GM12878 (cell line): ENCODE data around the gene TNFRSF1B. TPM values are rescaled to one million over a fixed set of nuclear protein-coding genes. Genes with fewer than 3 reads are reported as not detected.

ENCODE experiments used
- ATAC-seq: fragments of 200-7000 bp; cut with Tn5 transposase; 3 replicates; pipeline ENCODE4 v1.9.1; 2020; ENCODE audit warnings: mild to moderate bottlenecking, moderate library complexity
- BruUV-seq: library from RNA; stranded (reverse); fragments of 400-500 nt; replicated peaks from 2 replicates; lab custom pipeline; 2021; lab: Mats Ljungman, UMichigan
- CTCF ChIA-PET: fragments of 300-600 bp; sonication (Branson Sonifier 250); formaldehyde crosslinking; extraction: SDS; loops from one replicate; lab custom pipeline; 2021; ENCODE audit warnings: inconsistent platforms; lab: Yijun Ruan, JAX
- POLR2A ChIA-PET: fragments of 350-600 bp; formaldehyde crosslinking; extraction: SDS; loops from one replicate; lab custom pipeline; 2021; ENCODE audit warnings: inconsistent platforms; lab: Charles Lee
- RAD21 ChIA-PET: fragments of 300-600 bp; sonication (Branson Sonifier 250); formaldehyde crosslinking; loops from one replicate; lab custom pipeline; 2023; ENCODE audit warnings: antibody characterized with exemption; ENCODE audit not compliant: unreplicated experiment; lab: Charles Lee
- SMC1A ChIA-PET: fragments of 300-600 bp; sonication (Branson Sonifier 250); formaldehyde crosslinking; loops from one replicate; lab custom pipeline; 2023; ENCODE audit not compliant: unreplicated experiment, uncharacterized antibody; lab: Charles Lee
- DNase-seq: peaks from one replicate; pipeline ENCODE4 v3.0.0-alpha.2; 2011; ENCODE audit warnings: low read depth, low spot score
- FAIRE-seq: peaks from 3 replicates; lab custom pipeline; 2011; peaks lifted over from hg19 to GRCh38; lab: Jason Lieb, UNC
- H2AFZ ChIP-seq: 2 replicates; pipeline ENCODE4 v1.6.0; 2011; ENCODE audit warnings: low read depth, low read length, control low read depth; ENCODE audit not compliant: control insufficient read depth
- H3K27ac ChIP-seq: 2 replicates; pipeline ENCODE4 v1.5.1; 2011; ENCODE audit warnings: control low read depth; ENCODE audit not compliant: control insufficient read depth, insufficient read depth
- H3K27me3 ChIP-seq, 2 experiments: replicated peaks in 1 of 2; 2 replicates each; pipeline versions ENCODE4 v1.6.0 to v1.6.1; 2011; ENCODE audit warnings: low read length in 1 of 2; ENCODE audit not compliant: control insufficient read depth in 2 of 2, insufficient read depth in 2 of 2
- H3K36me3 ChIP-seq, 2 experiments: 2 replicates each; pipeline ENCODE4 v1.5.1; 2011; ENCODE audit warnings: low read length in 1 of 2; ENCODE audit not compliant: control insufficient read depth in 2 of 2, insufficient read depth in 2 of 2
- H3K4me1 ChIP-seq: 2 replicates; pipeline ENCODE4 v1.6.1; 2011; ENCODE audit warnings: mild to moderate bottlenecking, low read length, moderate library complexity, mixed read lengths; ENCODE audit not compliant: control insufficient read depth, insufficient read depth
- H3K4me2 ChIP-seq: 2 replicates; pipeline ENCODE4 v1.6.0; 2011; ENCODE audit warnings: control low read depth; ENCODE audit not compliant: control insufficient read depth, insufficient read depth
- H3K4me3 ChIP-seq: fragments of 200-600 bp; sonication (generic); 2 replicates; pipeline ENCODE4 v1.5.1; 2016
- H3K79me2 ChIP-seq: 2 replicates; pipeline ENCODE4 v1.6.0; 2011; ENCODE audit warnings: low read length; ENCODE audit not compliant: control insufficient read depth, insufficient read depth
- H3K9ac ChIP-seq: 2 replicates; pipeline ENCODE4 v1.8.0; 2011; ENCODE audit warnings: low read length, control low read depth, mixed read lengths; ENCODE audit not compliant: control insufficient read depth, insufficient read depth
- H3K9me3 ChIP-seq: replicated peaks from 3 replicates; pipeline ENCODE4 v1.5.1; 2011; ENCODE audit warnings: mild to moderate bottlenecking, low read length; ENCODE audit not compliant: control insufficient read depth, insufficient read depth
- H4K20me1 ChIP-seq: 2 replicates; pipeline ENCODE4 v1.6.0; 2011; ENCODE audit not compliant: control insufficient read depth, insufficient read depth
- CEBPZ ChIP-seq: fragments of 150-350 bp; IDR thresholded peaks from 2 replicates; pipeline ENCODE4 v1.6.1; 2016; ENCODE audit warnings: low read depth, low read length
- NR2C2 ChIP-seq: IDR thresholded peaks from 2 replicates; pipeline ENCODE4 v1.6.1; 2011; ENCODE audit warnings: borderline replicate concordance, low read depth; ENCODE audit not compliant: control insufficient read depth, insufficient read length
- PBX3 ChIP-seq: IDR thresholded peaks from 2 replicates; pipeline ENCODE4 v1.6.1; 2011; ENCODE audit warnings: mild to moderate bottlenecking, low read depth, low read length, moderate library complexity; ENCODE audit not compliant: insufficient replicate concordance
- PRDM15 ChIP-seq: fragments of 450-650 bp; formaldehyde crosslinking; IDR thresholded peaks from 2 replicates; pipeline ENCODE4 v1.4.0; 2020; ENCODE audit warnings: mild to moderate bottlenecking, moderate library complexity
- SMAD1 ChIP-seq: fragments of 450-650 bp; IDR thresholded peaks from 2 replicates; pipeline ENCODE4 v1.6.1; 2018; ENCODE audit warnings: mild to moderate bottlenecking, low read depth; ENCODE audit not compliant: partially characterized antibody
- SREBF2 ChIP-seq: IDR thresholded peaks from 2 replicates; pipeline ENCODE4 v1.6.1; 2012; ENCODE audit warnings: mild to moderate bottlenecking, low read length
- USF1 ChIP-seq: IDR thresholded peaks from 2 replicates; pipeline ENCODE4 v1.6.1; 2011; ENCODE audit warnings: borderline replicate concordance, low read depth, mild to moderate bottlenecking, moderate library complexity, mixed read lengths, low read length; ENCODE audit not compliant: insufficient read depth; ENCODE audit errors: extremely low read length
- ZNF217 ChIP-seq: fragments of 450-650 bp; IDR thresholded peaks from 2 replicates; pipeline ENCODE4 v1.6.1; 2017; ENCODE audit warnings: antibody characterized with exemption, mild to moderate bottlenecking
- WGBS: methylation state at CpG from one replicate; pipeline ENCODE4 v1.1.6; 2016; ENCODE audit warnings: low lambda C conversion rate; ENCODE audit not compliant: insufficient replicate concordance, insufficient coverage; ENCODE audit errors: missing lambda C conversion rate; 5-methylcytosine and 5-hydroxymethylcytosine counted together
- in situ Hi-C: fragments of 300-500 bp; cut with MboI; formaldehyde crosslinking; loops from 9 replicates; pipeline ENCODE4 v1.14.3; 2018; ENCODE audit warnings: mixed read lengths
- intact Hi-C: fragments of 100-400 bp; cut with micrococcal nuclease; formaldehyde crosslinking; loops from one replicate; pipeline ENCODE4 v1.14.2; 2022; ENCODE audit not compliant: unreplicated experiment
- polyA plus RNA-seq, 11 experiments: library from polyadenylated mRNA; depleted of rRNA in 4 of 11; unstranded in 6 of 11; stranded (reverse) in 5 of 11; fragments of >200 nt; fragmentation: Nextera tagmentation in 4 of 11; fragmentation: Illumina TruSeq in 1 of 11; extraction: Ambion mirVana in 4 of 11; extraction: Trizol in 1 of 11; gene quantifications; 1 replicate in 1 of 11; 2 replicates in 10 of 11; pipeline versions ENCODE4 v1.2.1 to v1.2.3, GENCODE V29; 2011 to 2016; ENCODE audit warnings: inconsistent platforms in 2 of 11, missing spikeins in 2 of 11, low read depth in 1 of 11
- total RNA-seq, 4 experiments: library from RNA; depleted of rRNA in 3 of 4; stranded (reverse); fragments of >200 nt in 3 of 4; fragmentation: Illumina TruSeq in 1 of 4; extraction: Trizol in 1 of 4; gene quantifications; 2 replicates each; pipeline versions ENCODE4 v1.2.1 to v1.2.3, GENCODE V29; 2013 to 2021

The TNFRSF1B gene
- total and polyA plus RNA-seq, 10 of the 15 experiments (the other 5 are each of a cell fraction or from before 2014, with no cell fraction given): 10.1 to 87.2 (median 37.3) TPM

GRCh38 chr1:12219800-12220199 is 53.0 kb downstream of the TNFRSF1B start:
- Histone ChIP-seq H3K36me3 (no peaks in the 10 kb centered on the region), H3K4me1 (no peaks in the 10 kb centered on the region), H3K27me3 (no peaks in the 10 kb centered on the region; a peak in 1 of 4 replicates), H3K4me2 (no peak overlapping the region), H3K9me3 (peaks cover 6% of the 10 kb centered on the region; the same call in 1 of the 3 replicates), H2AFZ (no peak overlapping the region), H3K4me3 (no peak overlapping the region), H3K9ac (no peak overlapping the region), H3K27ac (no peak overlapping the region), H4K20me1 (no peaks in the 10 kb centered on the region), H3K79me2 (no peaks in the 10 kb centered on the region)
- intact Hi-C loops (no loop called here), in situ Hi-C loops (no loop called here)
- TF ChIP-seq SMAD1 (no peak), CEBPZ (no peak), PBX3 (no peak), PRDM15 (CRISPR knock-in tag) (no peak), NR2C2 (no peak), ZNF217 (no peak), SREBF2 (no peak), USF1 (no peak)
- ChIA-PET CTCF (interaction anchor here (0.5 to 4.3 kb wide), 3 partner anchors 9 to 95 kb away, joined by 4 to 17 read pairs (median 4); partner anchors contain the start of gene VPS13D), RAD21 (interaction anchor here (2.3 kb wide), 1 partner anchor 94 kb away, joined by 9 read pairs; no protein-coding TSS in a partner anchor), POLR2A (no interaction called here), SMC1A (interaction anchor here (1.8 kb wide), 1 partner anchor 9 kb away, joined by 4 read pairs; no protein-coding TSS in a partner anchor)
- 48% methylated on average over 4 of the region's 4 CpGs for WGBS
- no peak for DNase-seq
- BruUV-seq: no TSS peak
- no peak for ATAC-seq
- no peak for FAIRE-seq
